ENCODE results near the gene TEX19. TPM values are rescaled to one million over a fixed set of nuclear protein-coding genes. Genes with fewer than 3 reads are reported as not detected.
"Not testable (repeated sequence)": the region's sequence is repeated elsewhere in the genome, so short reads cannot be mapped to it uniquely, and the experiment has no call there.

Gene TEX19
- total RNA-seq, 2 donors from 2014 or later: not detected

DNA sequence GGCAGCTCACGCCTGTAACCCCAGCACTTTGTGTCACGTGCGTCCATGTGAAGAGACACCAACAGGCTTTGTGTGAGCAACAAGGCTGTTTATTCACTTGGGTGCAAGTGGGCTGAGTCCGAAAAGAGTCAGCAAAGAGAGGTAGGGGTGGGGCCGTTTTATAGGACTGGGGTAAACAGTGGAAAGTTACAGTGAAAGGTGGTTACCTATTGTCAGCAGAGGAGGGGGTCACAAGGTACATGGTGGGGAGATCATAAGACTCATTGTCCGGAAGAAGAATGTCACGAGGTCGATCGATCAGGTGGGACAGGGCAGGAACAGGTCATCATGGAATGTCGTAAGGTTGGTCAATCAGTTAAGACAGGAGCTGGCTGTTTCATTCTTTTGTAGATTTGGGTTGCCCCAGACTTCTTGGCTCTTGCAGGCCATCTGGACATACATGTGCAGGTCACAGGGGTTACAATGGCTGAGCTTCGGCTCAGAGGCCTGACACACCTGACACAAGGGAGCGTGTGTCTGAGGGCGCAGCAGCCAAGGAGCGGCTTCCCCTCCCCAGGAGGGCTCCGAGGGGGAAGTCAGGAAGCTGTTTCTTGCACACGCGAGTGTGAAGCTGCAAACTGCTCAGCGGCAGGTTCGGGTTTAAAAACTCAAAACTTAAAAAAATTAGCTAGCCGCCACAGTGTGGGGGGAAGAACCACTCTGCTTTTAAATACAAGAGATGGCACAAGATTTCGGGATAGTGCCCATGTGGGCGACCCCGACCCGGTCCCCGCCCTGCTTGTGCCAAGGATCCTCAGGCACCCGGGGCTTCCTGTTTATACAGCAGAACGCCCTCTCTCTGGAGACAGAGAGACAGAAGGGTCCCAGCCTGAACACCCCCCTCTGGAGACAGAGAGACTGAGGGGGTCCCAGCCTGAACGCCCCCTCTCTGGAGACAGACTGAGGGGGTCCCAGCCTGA is 12.4 kb upstream of the TEX19 start:
- H3K27me3 ChIP-seq: no peaks in the 10 kb centered on the region
- H3K4me1 ChIP-seq: no peaks in the 10 kb centered on the region
- no peak overlapping the region for H3K27ac ChIP-seq
- H3K4me3 ChIP-seq: no peak overlapping the region
- H3K9me3 ChIP-seq: no peaks in the 10 kb centered on the region
- no peak for DNase-seq (ENCODE audit: low spot score)
- TF ChIP-seq, protein P1, sequence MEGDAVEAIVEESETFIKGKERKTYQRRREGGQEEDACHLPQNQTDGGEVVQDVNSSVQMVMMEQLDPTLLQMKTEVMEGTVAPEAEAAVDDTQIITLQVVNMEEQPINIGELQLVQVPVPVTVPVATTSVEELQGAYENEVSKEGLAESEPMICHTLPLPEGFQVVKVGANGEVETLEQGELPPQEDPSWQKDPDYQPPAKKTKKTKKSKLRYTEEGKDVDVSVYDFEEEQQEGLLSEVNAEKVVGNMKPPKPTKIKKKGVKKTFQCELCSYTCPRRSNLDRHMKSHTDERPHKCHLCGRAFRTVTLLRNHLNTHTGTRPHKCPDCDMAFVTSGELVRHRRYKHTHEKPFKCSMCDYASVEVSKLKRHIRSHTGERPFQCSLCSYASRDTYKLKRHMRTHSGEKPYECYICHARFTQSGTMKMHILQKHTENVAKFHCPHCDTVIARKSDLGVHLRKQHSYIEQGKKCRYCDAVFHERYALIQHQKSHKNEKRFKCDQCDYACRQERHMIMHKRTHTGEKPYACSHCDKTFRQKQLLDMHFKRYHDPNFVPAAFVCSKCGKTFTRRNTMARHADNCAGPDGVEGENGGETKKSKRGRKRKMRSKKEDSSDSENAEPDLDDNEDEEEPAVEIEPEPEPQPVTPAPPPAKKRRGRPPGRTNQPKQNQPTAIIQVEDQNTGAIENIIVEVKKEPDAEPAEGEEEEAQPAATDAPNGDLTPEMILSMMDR (IDR thresholded peaks at IDR 0.05): no peak
- H3K36me3 ChIP-seq: no peaks in the 10 kb centered on the region

DNA sequence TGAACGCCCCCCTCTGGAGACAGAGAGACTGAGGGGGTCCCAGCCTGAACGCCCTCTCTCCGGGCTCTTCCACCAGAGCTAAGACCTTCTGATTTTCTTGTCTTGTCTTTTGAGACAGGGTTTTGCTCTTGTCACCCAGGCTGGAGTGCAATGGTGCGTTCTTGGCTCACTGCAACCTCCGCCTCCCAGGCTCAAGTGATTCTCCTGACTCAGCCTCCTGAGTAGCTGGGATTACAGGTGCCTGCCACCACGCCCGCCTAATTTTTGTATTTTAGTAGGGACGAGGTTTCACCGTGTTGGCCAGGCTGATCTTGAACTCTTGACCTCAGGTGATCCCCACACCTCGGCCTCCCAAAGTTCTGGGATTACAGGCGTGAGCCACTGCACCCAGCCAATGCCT is 11.1 kb upstream of the TEX19 start:
- not testable (repeated sequence) for H3K9me3 ChIP-seq; H3K4me3 ChIP-seq; H3K27ac ChIP-seq; DNase-seq (ENCODE audit: low spot score); H3K4me1 ChIP-seq; H3K36me3 ChIP-seq; H3K27me3 ChIP-seq

DNA sequence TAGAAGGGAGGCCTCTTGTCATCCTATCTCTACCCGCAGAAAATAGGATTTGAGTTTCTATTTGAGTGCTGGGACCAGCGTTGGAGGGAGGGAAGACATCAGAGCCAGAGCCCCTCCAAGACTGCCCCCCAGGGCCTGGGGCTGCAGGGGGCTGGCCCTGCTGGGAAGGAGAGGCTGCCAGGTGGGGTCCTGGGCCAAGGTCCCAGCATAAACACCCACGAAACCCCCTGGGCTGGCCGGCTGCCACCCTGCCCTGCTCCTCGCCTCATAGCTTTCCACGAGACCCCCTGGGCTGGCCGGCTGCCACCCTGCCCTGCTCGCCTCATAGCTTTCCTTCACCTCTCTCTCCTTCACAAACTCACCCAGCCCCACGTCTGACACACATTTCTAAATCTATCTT is 10.6 kb upstream of the TEX19 start:
- H3K4me3 ChIP-seq: no peak overlapping the region
- DNase-seq (ENCODE audit: low spot score): no peak
- no peaks in the 10 kb centered on the region for H3K9me3 ChIP-seq
- no peaks in the 10 kb centered on the region for H3K4me1 ChIP-seq
- no peak overlapping the region for H3K27ac ChIP-seq
- TF ChIP-seq, protein P1 (IDR thresholded peaks at IDR 0.05): no peak
- no peaks in the 10 kb centered on the region for H3K27me3 ChIP-seq
- H3K36me3 ChIP-seq: no peaks in the 10 kb centered on the region

DNA sequence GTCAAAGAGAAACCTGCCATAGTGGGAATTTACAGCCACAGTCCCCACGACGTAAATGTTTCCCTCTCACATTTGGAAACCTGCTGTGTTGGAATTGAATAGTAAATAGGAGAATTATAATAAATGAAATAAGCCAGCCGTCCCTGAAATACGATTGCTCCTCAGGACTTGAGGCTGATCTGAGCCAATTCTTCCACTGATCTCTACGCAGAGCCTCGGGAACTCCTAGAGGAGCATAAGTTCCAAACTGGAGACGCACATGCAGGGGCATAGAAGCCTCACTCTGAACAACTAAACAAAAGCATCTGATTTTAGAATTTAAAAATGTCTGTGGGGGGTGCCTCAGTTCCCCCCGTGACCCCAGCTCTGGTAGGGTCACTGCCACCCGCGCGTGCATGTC is 10.2 kb upstream of the TEX19 start:
- Histone ChIP-seq H3K9me3 (no peaks in the 10 kb centered on the region), H3K4me3 (no peak overlapping the region), H3K27ac (no peak overlapping the region), H3K4me1 (no peaks in the 10 kb centered on the region), H3K36me3 (no peaks in the 10 kb centered on the region), H3K27me3 (no peaks in the 10 kb centered on the region)
- TF ChIP-seq, protein P1 (IDR thresholded peaks at IDR 0.05): no peak
- DNase-seq (ENCODE audit: low spot score): no peak

DNA sequence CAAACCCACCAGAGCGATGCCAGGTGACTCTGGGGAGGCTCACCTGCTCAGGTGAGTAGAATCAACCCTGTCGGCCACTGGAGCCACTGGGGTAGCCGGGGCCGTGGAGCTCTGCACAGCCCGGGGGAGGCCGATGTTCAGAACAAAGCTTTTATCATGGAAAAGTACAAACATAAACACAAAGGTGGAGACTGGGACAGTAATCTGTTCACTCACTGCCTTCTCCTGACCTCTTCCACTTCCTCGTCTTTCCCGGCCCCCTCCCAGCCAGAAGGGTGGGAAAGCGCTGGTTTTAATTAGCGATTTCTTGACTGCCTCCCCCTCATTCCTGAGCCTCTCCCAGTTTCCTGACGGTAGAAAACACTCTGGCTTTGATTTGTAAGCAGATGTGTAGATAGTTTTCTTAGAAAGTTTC is 9.8 kb upstream of the TEX19 start:
- H3K36me3 ChIP-seq: no peaks in the 10 kb centered on the region
- TF ChIP-seq, protein P1 (IDR thresholded peaks at IDR 0.05): no peak
- no peaks in the 10 kb centered on the region for H3K27me3 ChIP-seq
- H3K4me1 ChIP-seq: no peaks in the 10 kb centered on the region
- DNase-seq (ENCODE audit: low spot score): no peak
- no peaks in the 10 kb centered on the region for H3K9me3 ChIP-seq
- H3K4me3 ChIP-seq: no peak overlapping the region
- H3K27ac ChIP-seq: no peak overlapping the region

DNA sequence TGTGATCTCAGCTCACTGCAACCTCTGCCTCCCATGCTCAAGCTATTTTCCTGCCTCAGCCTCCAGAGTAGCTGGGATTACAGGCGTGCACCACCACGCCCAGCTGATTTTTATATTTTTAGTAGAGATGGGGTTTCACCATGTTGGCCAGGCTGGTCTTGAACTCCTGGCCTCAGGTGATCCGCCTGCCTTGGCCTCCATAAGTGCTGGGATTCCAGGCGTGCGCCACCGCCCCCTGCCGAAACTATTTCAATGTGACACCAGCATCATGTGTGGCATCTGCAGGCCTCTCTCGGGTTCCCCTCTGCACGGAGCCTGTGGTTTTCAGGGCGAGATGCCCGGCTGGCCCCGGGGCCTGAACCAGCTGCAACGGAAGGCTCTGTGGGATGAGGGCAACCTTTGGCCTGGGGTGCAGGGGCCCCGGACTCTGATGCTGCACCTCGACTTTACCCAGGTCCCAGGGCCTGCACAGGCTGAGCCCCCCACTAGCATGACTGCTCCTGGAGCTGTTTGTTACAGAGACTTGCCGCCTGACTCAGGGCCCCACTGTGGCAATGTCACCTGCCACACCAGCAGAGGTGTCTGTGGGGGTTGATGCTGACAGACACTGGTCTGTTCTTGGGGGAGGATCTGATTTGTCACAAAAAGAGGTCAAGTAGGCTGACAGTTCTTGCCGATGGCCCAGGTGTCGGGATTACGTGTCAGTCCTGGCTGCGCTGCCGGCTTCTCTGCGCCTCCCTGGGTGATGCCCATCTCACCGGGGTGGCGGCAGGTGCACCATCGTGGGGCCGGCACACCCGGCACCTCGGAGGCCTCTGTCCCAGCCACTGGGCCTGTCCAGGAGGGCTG is 8.6 kb upstream of the TEX19 start:
- Histone ChIP-seq H3K9me3 (no peaks in the 10 kb centered on the region), H3K4me1 (no peaks in the 10 kb centered on the region), H3K36me3 (no peaks in the 10 kb centered on the region), H3K27me3 (no peaks in the 10 kb centered on the region), H3K4me3 (no peak overlapping the region), H3K27ac (no peak overlapping the region)
- TF ChIP-seq, protein P1 (IDR thresholded peaks at IDR 0.05): no peak
- DNase-seq (ENCODE audit: low spot score): no peak
